Endothelial cell of umbilical vein (primary cell): ENCODE measurements around the gene HDAC11. TPM values are rescaled to one million over a fixed set of nuclear protein-coding genes. Genes with fewer than 3 reads are reported as not detected.

Source experiments
- BruUV-seq: library from RNA; stranded (reverse); fragments of 400-500 nt; replicated peaks from 2 replicates; lab custom pipeline; 2021; lab: Mats Ljungman, UMichigan
- CTCF ChIA-PET: fragments of 300-600, 350-600 bp; sonication (Branson Sonifier 250); formaldehyde crosslinking; loops from one replicate; lab custom pipeline; 2021; ENCODE audit warnings: antibody characterized with exemption, inconsistent platforms; lab: Charles Lee
- POLR2A ChIA-PET: fragments of 300-600, 350-600 bp; sonication (Branson Sonifier 250); formaldehyde crosslinking; loops from one replicate; lab custom pipeline; 2021; ENCODE audit warnings: antibody characterized with exemption, inconsistent platforms; lab: Charles Lee
- DNase-seq: peaks from one replicate; pipeline ENCODE4 v3.0.0-alpha.2; 2011; ENCODE audit warnings: low read depth, low spot score
- FAIRE-seq: peaks from 2 replicates; lab custom pipeline; 2011; peaks lifted over from hg19 to GRCh38; lab: Jason Lieb, UNC
- H2AFZ ChIP-seq: 2 replicates; pipeline ENCODE4 v1.6.0; 2012; ENCODE audit warnings: low read depth, low read length, control low read depth, inconsistent platforms
- H3K27ac ChIP-seq: 2 replicates; pipeline ENCODE4 v1.5.1; 2011; ENCODE audit warnings: low read depth, mild to moderate bottlenecking, control low read depth, low read length, moderate library complexity; ENCODE audit not compliant: insufficient read depth
- H3K27me3 ChIP-seq, 2 experiments: 2 replicates each; pipeline versions ENCODE4 v1.6.0 to v1.6.1; 2011; ENCODE audit warnings: low read length in 2 of 2, mixed read lengths in 1 of 2; ENCODE audit not compliant: control insufficient read depth in 2 of 2, insufficient read depth in 2 of 2
- H3K36me3 ChIP-seq, 2 experiments: 2 replicates in 1 of 2; 3 replicates in 1 of 2; pipeline ENCODE4 v1.5.1; 2011; ENCODE audit warnings: low read length in 2 of 2, mild to moderate bottlenecking in 1 of 2, moderate library complexity in 1 of 2; ENCODE audit not compliant: control insufficient read depth in 2 of 2, insufficient read depth in 2 of 2; ENCODE audit errors: extremely low read depth in 1 of 2
- H3K4me1 ChIP-seq: 3 replicates; pipeline ENCODE4 v1.5.1; 2011; ENCODE audit warnings: mild to moderate bottlenecking, low read length; ENCODE audit not compliant: control insufficient read depth, insufficient read depth; ENCODE audit errors: extremely low read depth
- H3K4me2 ChIP-seq: 2 replicates; pipeline ENCODE4 v1.6.1; 2011; ENCODE audit warnings: low read length, control low read depth, mixed read lengths; ENCODE audit not compliant: insufficient read depth
- H3K4me3 ChIP-seq, 3 experiments: fragments of 200-600 bp in 1 of 3; sonication (generic), shearing (Covaris generic) in 1 of 3; replicated peaks in 1 of 3; 2 replicates each; pipeline ENCODE4 v1.5.1; 2011 to 2016; ENCODE audit warnings: control low read depth in 3 of 3, low read length in 3 of 3, mild to moderate bottlenecking in 2 of 3, inconsistent platforms in 1 of 3, low read depth in 1 of 3, moderate library complexity in 1 of 3; ENCODE audit not compliant: insufficient read depth in 1 of 3
- H3K79me2 ChIP-seq: 2 replicates; pipeline ENCODE4 v1.6.0; 2012; ENCODE audit warnings: low read length, inconsistent platforms; ENCODE audit not compliant: control insufficient read depth, insufficient read depth
- H3K9ac ChIP-seq: replicated peaks from 2 replicates; pipeline ENCODE3; 2011; ENCODE audit warnings: low read length, control low read depth; ENCODE audit not compliant: insufficient read depth; ENCODE audit errors: extremely low read depth
- H3K9me1 ChIP-seq: replicated peaks from 3 replicates; pipeline ENCODE4 v1.6.0; 2011; ENCODE audit warnings: mild to moderate bottlenecking, low read length; ENCODE audit not compliant: control insufficient read depth, insufficient read depth; ENCODE audit errors: extremely low read depth
- H3K9me3 ChIP-seq: replicated peaks from 2 replicates; pipeline ENCODE4 v1.5.1; 2012; ENCODE audit warnings: low read length, inconsistent platforms; ENCODE audit not compliant: control insufficient read depth, insufficient read depth
- H4K20me1 ChIP-seq: replicated peaks from 2 replicates; pipeline ENCODE3; 2011; ENCODE audit warnings: mild to moderate bottlenecking, low read length; ENCODE audit not compliant: control insufficient read depth, insufficient read depth; ENCODE audit errors: extremely low read depth
- CTCF ChIP-seq, 2 donors: IDR thresholded peaks; 1 replicate in 1 of 2; 2 replicates in 1 of 2; pipeline ENCODE4 v1.5.1; 2011; ENCODE audit warnings: low read length in 2 of 2, mild to moderate bottlenecking in 2 of 2, moderate library complexity in 2 of 2, control low read depth in 1 of 2, inconsistent platforms in 1 of 2, low read depth in 1 of 2; ENCODE audit not compliant: insufficient read depth in 1 of 2; ENCODE audit errors: extremely low read depth in 1 of 2
- EZH2 ChIP-seq: IDR thresholded peaks from 2 replicates; pipeline ENCODE4 v1.6.1; 2012; ENCODE audit warnings: borderline replicate concordance, low read depth, mild to moderate bottlenecking, moderate library complexity, low read length, inconsistent platforms; ENCODE audit not compliant: severe bottlenecking
- FOS ChIP-seq: IDR thresholded peaks from 2 replicates; pipeline ENCODE4 v1.6.1; 2011; ENCODE audit warnings: mild to moderate bottlenecking, low read length, moderate library complexity, borderline replicate concordance; ENCODE audit not compliant: insufficient read depth
- GATA2 ChIP-seq: IDR thresholded peaks from 2 replicates; pipeline ENCODE4 v1.7.0; 2011; ENCODE audit warnings: low read depth, mild to moderate bottlenecking, moderate library complexity, mixed read lengths, low read length; ENCODE audit not compliant: insufficient read length, insufficient read depth
- JUN ChIP-seq: IDR thresholded peaks from 2 replicates; pipeline ENCODE4 v1.6.1; 2011; ENCODE audit warnings: borderline replicate concordance, low read depth; ENCODE audit not compliant: insufficient read length, insufficient read depth
- MAX ChIP-seq: IDR thresholded peaks from 2 replicates; pipeline ENCODE4 v1.6.1; 2011; ENCODE audit not compliant: insufficient read depth, insufficient read length
- MYC ChIP-seq: IDR thresholded peaks from one replicate; pipeline ENCODE4 v1.6.1; 2011; ENCODE audit warnings: mild to moderate bottlenecking, low read depth, low read length
- POLR2A ChIP-seq: IDR thresholded peaks from 2 replicates; pipeline ENCODE4 v1.6.1; 2012; ENCODE audit warnings: low read depth, mild to moderate bottlenecking, control low read depth, low read length
- POLR2AphosphoS5 ChIP-seq: IDR thresholded peaks from 2 replicates; pipeline ENCODE4 v1.6.1; 2012; ENCODE audit warnings: low read depth, mild to moderate bottlenecking, control low read depth, low read length, moderate library complexity; ENCODE audit not compliant: insufficient read depth
- dilution Hi-C: fragments of 300-500 bp; cut with MboI; formaldehyde crosslinking; loops from one replicate; pipeline ENCODE4 v1.15.0; 2019; ENCODE audit warnings: low sequenced_read_pairs; ENCODE audit not compliant: extremely low pct_ligation_motif_present
- intact Hi-C: fragments of 100-400 bp; cut with micrococcal nuclease; formaldehyde crosslinking; loops from one replicate; pipeline ENCODE4 v1.10.0; 2022
- polyA plus RNA-seq, 4 experiments: library from polyadenylated mRNA; depleted of rRNA in 3 of 4; stranded (reverse) in 3 of 4; unstranded in 1 of 4; fragments of >200 nt; gene quantifications; 2 replicates each; pipeline versions ENCODE4 v1.2.1 to v1.2.3, GENCODE V29; 2011 to 2012; ENCODE audit warnings: missing spikeins in 1 of 4
- total RNA-seq: library from RNA; stranded (reverse); gene quantifications from 2 replicates; pipeline ENCODE4 v1.2.3, GENCODE V29; 2021

Gene HDAC11
- total and polyA plus RNA-seq, 2 donors (not counting 3 experiments of a cell fraction or from before 2014, with no cell fraction given) = 6.8 to 8.8 TPM

- POLR2A ChIA-PET = no interaction called here
Observed at GRCh38 chr3:13517253-13517977, 37.3 kb downstream of the HDAC11 start.

More at GRCh38 chr3:13517253-13517977, 37.3 kb downstream of the HDAC11 start:
- Histone ChIP-seq H3K9ac (no peak overlapping the region), H3K27ac (no peak overlapping the region), H3K79me2 (no peaks in the 10 kb centered on the region), H4K20me1 (no peaks in the 10 kb centered on the region), H3K36me3 (no peaks in the 10 kb centered on the region), H3K9me3 (no peaks in the 10 kb centered on the region), H3K4me3 (no peak overlapping the region), H3K4me1 (no peaks in the 10 kb centered on the region), H2AFZ (no peak overlapping the region), H3K9me1 (no peaks in the 10 kb centered on the region), H3K4me2 (no peak overlapping the region), H3K27me3 (no peaks in the 10 kb centered on the region)
- no peak for DNase-seq
- no peak for FAIRE-seq
- dilution Hi-C loops = no loop called here
- no TSS peak for BruUV-seq
- TF ChIP-seq POLR2A = no peak
- no peak for TF ChIP-seq FOS
- no peak for TF ChIP-seq MAX
- TF ChIP-seq EZH2 = no peak
- no peak for TF ChIP-seq CTCF (IDR thresholded peaks at IDR 0.05; ENCODE audit: extremely low read depth in 1 of 2, insufficient read depth in 1 of 2, low read depth in 1 of 2, low read length in 2 of 2)
- TF ChIP-seq GATA2 = no peak
- no peak for TF ChIP-seq POLR2AphosphoS5
- no peak for TF ChIP-seq MYC
- TF ChIP-seq JUN = no peak
- intact Hi-C loops = no loop called here
- CTCF ChIA-PET = interaction anchor here (1.1 kb wide), 1 partner anchor 19 kb away, joined by 3 read pairs; no protein-coding TSS in a partner anchor
